Activated T-helper 1 cell treated with anti-CD3 and anti-CD28 coated beads, Interleukin-2, amount 50 U/mL, for 16 hours (primary cell): ENCODE results near the gene EPHB1.

Experiments used
- DNase-seq, 2 donors: peaks; one replicate each; pipeline ENCODE4 v3.0.0-alpha.2; 2020; ENCODE audit warnings: low read depth in 1 of 2, low spot score in 1 of 2

The EPHB1 gene

GRCh38 chr3:135235541-135235940, 440.5 kb downstream of the EPHB1 start:
- no peak for DNase-seq

GRCh38 chr3:135237371-135238143, 442.5 kb downstream of the EPHB1 start:
- DNase-seq: no peak

GRCh38 chr3:135238236-135238830, 443.3 kb downstream of the EPHB1 start:
- no peak for DNase-seq

GRCh38 chr3:135238871-135239614, 444.0 kb downstream of the EPHB1 start:
- no peak for DNase-seq

- no peak for DNase-seq
Observed at GRCh38 chr3:135239615-135239884, 444.5 kb downstream of the EPHB1 start.

GRCh38 chr3:135240426-135240825, 445.4 kb downstream of the EPHB1 start:
- no peak for DNase-seq

- DNase-seq: no peak
Observed at GRCh38 chr3:135242285-135242684, 447.2 kb downstream of the EPHB1 start.

GRCh38 chr3:135243616-135244015, 448.6 kb downstream of the EPHB1 start:
- DNase-seq: no peak

GRCh38 chr3:135246027-135246426, 451.0 kb downstream of the EPHB1 start:
- no peak for DNase-seq

GRCh38 chr3:135248213-135248612, 453.2 kb downstream of the EPHB1 start:
- no peak for DNase-seq

- no peak for DNase-seq
Observed at GRCh38 chr3:135249186-135249585, 454.1 kb downstream of the EPHB1 start.

GRCh38 chr3:135258916-135259315, 463.9 kb downstream of the EPHB1 start:
- no peak for DNase-seq

- no peak for DNase-seq
Observed at GRCh38 chr3:135260025-135260424, 465.0 kb downstream of the EPHB1 start.

GRCh38 chr3:135261214-135261775, 466.2 kb downstream of the EPHB1 start:
- DNase-seq: no peak

- no peak for DNase-seq
Observed at GRCh38 chr3:135261916-135262315, 466.9 kb downstream of the EPHB1 start.

- DNase-seq: no peak
Observed at GRCh38 chr3:135262441-135262840, 467.4 kb downstream of the EPHB1 start.

- no peak for DNase-seq
Observed at GRCh38 chr3:135263331-135263730, 468.3 kb downstream of the EPHB1 start.

- DNase-seq: no peak
Observed at GRCh38 chr3:135267487-135267886, 472.4 kb downstream of the EPHB1 start.

- DNase-seq: no peak
Observed at GRCh38 chr3:135268941-135269532, 474.0 kb downstream of the EPHB1 start.

- DNase-seq: no peak
Observed at GRCh38 chr3:135271177-135272025, 476.3 kb downstream of the EPHB1 start.
